DMS79 (cell line): ENCODE data around the gene EPN3.
A peak's percentile ranks its signal among the peaks of the same experiment; 100 is the strongest.

Source experiments
- DNase-seq: peaks from one replicate; lab custom pipeline; 2025; lab: John Stamatoyannopoulos, UW

Gene EPN3

DNA sequence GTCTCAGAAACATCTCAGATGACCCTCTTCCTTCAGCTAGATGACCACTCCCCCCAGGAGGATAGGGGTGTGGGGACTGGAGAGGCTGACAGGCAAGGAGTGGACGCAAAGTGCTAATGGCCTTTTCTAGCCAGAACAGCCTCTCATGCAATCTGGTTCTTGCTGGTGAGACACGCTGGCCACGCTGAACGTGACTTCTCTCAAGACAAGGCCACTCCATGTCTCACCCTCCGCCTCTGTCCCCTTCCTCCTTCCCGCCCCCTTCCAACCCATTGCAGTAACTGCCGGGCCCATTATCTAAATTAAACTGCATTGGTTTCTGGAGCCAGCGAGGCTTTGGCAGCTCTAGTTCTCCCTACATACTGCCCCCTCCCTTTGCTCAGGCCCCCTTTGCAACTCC is 37.5 kb downstream of the EPN3 start:
- DNase-seq: no peak

DNA sequence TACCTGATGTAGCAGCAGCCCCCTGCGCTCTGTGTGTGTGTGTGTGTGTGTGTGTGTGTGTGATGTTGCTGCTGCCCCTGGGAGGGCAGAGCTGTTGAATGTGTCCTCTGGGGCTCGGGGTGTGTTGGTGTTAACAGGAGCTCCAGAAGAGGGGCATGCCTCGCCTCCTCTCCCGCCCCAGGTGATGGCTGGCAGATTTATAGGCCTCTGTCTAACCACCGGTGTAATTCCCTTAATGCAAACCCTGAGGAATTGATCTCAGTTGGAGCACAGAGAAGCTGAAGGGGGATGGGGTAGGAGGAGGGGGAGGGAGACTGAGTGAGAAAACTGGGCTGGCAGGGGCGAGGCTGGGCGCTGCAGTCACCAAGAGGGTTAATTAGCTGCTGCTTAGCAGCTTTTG is 38.0 kb downstream of the EPN3 start:
- no peak for DNase-seq

DNA sequence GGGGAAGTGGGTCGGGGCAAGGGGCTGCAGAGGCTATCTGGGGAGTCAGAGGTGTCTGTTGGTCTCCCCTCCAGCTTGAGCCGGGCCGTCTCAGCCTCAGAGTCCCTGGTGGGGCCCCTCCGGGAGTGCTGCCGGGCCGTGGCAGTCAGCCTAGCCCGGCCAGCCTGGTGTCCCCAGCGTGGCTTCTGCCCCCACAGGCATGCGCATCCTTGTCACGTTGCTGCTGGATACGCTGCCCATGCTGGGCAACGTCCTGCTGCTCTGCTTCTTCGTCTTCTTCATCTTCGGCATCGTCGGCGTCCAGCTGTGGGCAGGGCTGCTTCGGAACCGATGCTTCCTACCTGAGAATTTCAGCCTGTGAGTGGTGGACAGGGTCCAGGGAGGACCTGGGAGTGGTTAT is 39.1 kb downstream of the EPN3 start:
- DNase-seq: no peak

GRCh38 chr17:50572541-50572940 is 40.0 kb downstream of the EPN3 start:
- no peak for DNase-seq

- no peak for DNase-seq
Measured at GRCh38 chr17:50573866-50574611, 41.5 kb downstream of the EPN3 start.

GRCh38 chr17:50575581-50576210 is 43.2 kb downstream of the EPN3 start:
- DNase-seq: no peak

DNA sequence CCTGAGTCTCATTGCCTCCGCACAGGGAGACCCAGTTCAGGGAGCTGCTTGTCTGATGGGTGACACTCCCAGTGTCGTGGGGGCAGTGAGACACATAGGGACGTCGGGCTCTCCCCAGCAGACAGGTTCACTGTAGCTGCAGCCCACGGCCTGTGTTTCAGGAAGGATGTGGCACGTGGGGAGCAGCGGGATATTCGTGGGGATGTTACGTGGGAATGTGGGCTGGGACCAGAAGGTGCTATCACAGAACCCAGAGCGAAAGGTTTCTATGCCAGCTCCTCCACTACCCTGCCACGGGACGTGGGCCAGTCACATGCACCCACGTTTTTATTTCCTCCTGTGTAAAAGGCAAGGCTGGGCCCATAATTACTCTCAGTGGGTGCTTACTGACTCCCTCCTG is 44.3 kb downstream of the EPN3 start:
- DNase-seq: no peak

- DNase-seq: no peak
Measured at GRCh38 chr17:50577451-50577954, 45.0 kb downstream of the EPN3 start.

GRCh38 chr17:50578173-50578572 is 45.6 kb downstream of the EPN3 start:
- DNase-seq: no peak

DNA sequence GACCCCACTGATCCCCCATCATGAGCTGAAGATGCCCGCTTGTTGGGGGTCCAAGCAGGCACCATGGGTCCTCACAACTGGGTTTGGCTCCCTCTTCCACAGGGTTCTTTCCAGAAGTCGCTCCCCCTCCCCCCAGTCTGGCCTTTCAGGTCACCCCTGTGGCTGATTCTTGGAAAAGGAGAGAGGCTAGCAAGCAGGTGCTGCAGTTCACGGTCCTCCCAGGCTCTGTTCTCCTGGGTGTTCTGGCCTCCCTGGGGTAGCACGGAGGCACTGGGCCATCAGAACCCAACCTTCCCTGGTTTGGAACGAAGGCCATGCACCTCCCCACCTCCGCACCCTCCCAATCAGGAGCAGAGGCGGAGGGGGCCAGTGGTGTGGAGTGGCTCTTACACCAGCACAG is 46.9 kb downstream of the EPN3 start:
- no peak for DNase-seq

DNA sequence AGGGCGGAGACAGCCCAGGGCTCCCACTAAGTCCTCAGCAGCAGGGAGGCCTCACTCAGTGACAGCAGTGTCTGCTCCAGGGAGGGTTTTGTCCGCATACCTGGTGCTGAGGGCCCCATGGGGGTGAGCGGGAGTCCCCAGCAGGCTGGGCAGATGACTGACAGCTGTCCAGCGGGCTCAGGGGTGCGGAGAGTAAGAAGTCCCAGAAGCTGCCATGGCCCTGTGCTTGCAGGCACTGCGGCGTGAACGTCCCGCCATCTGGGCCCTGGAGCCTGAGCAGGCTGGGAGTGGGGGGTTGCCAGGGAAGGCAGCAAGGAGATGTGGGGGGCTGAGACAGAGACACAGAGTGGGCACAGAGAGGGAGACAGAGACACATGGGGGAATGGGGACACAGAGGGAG is 48.1 kb downstream of the EPN3 start:
- no peak for DNase-seq

DNA sequence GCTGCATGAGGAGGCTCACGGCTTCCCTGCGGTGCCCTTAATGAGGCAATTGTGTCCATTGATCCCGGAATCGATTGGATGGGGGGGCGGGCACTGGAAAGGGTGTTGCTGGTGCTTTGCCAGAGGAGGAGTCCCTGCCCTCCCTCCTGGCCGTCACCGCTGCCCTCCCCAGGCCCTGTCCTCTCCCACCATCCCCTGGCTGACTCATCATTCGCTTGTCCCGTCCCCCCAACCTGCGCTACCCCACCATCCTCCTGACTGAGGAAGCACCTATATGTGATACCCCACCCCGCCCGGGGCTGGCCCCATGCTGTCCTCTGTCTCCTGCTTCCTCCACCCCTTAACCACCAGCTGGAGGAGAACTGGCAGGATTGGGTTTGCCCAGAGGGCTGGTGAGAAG is 48.8 kb downstream of the EPN3 start:
- no peak for DNase-seq

DNA sequence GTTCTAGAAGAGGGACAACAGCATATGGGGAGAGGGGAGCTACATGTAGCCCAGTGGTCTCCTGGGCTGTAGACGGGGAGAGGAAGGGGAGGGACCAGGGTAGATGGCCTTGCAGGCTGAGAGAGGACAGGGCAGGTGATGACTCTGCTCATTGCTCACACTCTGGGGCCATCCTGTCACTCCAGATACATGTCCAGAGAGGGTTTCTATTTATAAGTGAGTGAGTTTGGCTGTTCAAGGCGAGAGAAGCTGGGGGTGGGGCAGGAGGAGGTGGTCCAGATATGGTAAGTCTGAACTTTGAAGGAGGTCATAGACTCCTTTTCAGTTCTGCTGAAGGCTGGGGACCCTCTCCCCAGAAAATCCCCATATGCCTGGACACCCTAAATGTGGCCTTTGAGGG is 50.2 kb downstream of the EPN3 start:
- no peak for DNase-seq

DNA sequence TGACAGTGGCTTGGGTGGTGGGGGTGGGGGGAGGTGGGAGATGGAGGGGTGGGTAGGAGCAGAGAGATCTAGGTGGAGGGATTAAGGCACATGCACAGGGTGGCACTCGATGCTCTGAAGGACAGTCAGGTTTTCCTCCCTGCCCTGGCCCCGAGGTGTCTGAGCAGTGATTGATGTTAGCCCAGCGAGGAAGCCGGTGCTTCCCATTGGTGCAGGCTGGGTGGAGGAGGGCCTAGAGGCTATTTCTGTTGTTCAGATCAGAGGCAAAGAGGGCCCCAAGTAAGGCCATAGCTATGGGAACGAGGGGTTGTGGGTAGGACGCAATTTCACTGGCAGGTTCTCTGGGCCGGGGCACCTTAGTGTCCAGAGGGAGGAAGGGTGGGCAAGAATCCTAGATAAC is 51.1 kb downstream of the EPN3 start:
- DNase-seq: no peak

GRCh38 chr17:50584116-50584515 is 51.6 kb downstream of the EPN3 start:
- no peak for DNase-seq

- DNase-seq: no peak
Measured at GRCh38 chr17:50584749-50585148, 52.2 kb downstream of the EPN3 start.

- DNase-seq: no peak
Measured at GRCh38 chr17:50585346-50585745, 52.8 kb downstream of the EPN3 start.

DNA sequence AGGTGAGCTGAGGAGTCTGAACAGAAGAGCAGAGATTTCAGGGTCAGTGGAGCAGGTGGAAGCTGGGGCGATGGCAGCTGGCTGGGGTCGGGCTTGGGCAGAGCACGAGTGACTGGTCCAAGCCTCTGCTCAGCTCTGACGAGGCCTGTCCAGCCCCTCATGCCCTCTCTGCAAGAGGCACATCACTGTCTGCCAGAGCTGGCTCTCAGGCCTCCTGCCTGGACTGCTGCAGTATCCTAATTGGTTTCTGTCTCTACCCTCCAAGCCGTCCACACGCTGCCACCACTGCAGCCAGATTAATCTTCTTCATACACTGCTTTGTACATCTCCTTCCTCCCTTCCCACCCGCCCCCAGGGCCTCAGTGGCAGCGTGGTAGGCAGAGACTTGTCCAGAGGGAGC is 53.4 kb downstream of the EPN3 start:
- no peak for DNase-seq

GRCh38 chr17:50586421-50587247 is 54.1 kb downstream of the EPN3 start:
- no peak for DNase-seq

- DNase-seq: no peak
Measured at GRCh38 chr17:50587571-50587970, 55.0 kb downstream of the EPN3 start.

DNA sequence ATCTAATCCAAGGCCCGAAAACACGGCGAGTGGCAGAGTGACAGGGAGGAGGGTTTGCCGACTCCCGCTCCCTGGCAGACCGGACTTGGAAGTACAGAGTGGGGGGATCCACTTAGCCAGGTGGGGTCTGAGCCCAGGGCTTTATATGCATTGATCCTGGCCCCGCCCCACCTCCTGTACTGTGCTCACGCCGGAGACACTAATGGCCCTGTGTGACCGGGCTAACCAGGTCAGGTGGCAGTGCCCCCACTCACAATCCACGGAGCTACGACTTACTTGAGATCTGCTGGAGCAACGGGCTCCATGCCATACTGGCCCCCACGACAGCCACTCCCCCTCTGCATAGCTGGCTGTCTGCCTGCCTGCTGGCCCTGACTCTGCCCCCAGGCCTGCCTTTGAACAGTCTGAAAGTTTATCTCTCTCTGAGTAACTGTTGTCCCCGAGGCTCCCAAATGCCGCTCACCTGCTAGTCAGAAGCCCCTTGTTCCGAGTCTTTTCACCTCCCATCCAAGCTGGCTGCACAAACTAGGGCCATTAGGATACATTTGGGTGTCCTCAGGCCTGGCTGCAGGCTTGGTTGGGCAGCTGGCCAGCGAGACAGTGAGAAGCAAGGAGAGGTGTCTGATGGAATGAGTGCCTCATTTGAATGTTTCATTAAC is 56.0 kb downstream of the EPN3 start:
- DNase-seq: peak; percentile 47

GRCh38 chr17:50589095-50589705 is 56.7 kb downstream of the EPN3 start:
- DNase-seq: peak; percentile 89
